OCI-LY1 (cell line): ENCODE results near the gene CCL20.

Experiments
- CTCF ChIP-seq: fragments of 200-600 bp; sonication (generic), shearing (Covaris generic); IDR thresholded peaks from 2 replicates; pipeline ENCODE4 v1.5.1; 2017; ENCODE audit warnings: mild to moderate bottlenecking, antibody characterized with exemption, low read length, moderate library complexity, mixed read lengths
- EZH2 ChIP-seq: fragments of 200-600 bp; sonication (generic), shearing (Covaris generic); IDR thresholded peaks from 2 replicates; pipeline ENCODE4 v1.8.0; 2017; ENCODE audit warnings: borderline replicate concordance, mixed run types, mild to moderate bottlenecking, antibody characterized with exemption, low read length, moderate library complexity, mixed read lengths

- TF ChIP-seq CTCF (no peak), EZH2 (no peak)
These were observed 45.8 kb upstream of the CCL20 start for GRCh38 chr2:227767830-227768229.
